ENCODE data around the gene SRRM2. TPM values are rescaled to one million over a fixed set of nuclear protein-coding genes. Genes with fewer than 3 reads are reported as not detected.

The SRRM2 gene
- total RNA-seq, 1 donor from 2014 or later = 680 TPM

DNA sequence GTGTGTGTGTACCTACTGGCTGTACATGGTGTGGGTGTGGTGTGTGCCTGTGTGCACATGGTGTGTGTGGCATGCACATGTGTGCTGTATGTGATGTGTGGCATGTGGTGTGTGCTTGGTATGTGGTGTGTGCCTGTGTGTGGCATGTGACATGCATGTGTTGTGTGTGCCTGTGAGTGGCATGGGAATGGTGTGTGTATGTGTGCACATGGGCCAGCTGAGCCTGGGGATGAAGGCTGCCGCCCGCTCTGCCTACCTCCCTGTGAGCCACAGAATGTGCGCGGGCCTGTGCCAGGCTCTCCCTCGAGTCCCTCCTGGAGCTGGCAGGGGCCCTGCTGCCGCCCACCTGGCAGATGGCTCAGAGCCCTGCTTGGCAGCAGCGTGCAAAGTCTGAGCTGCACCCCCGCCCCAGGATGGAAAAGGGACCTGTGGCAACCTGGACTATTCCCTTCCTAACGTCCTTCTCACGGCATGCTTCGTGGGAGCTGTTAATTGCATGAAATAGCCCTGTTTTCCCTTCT lies 41.7 kb upstream of the SRRM2 start:
- no peak overlapping the region for H3K4me3 Mint-ChIP-seq
- H3K27ac Mint-ChIP-seq = no peak overlapping the region
- H3K27me3 Mint-ChIP-seq = peaks cover 3% of the 10 kb centered on the region
- H3K9me3 Mint-ChIP-seq = no peaks in the 10 kb centered on the region
- intact Hi-C loops (cut with micrococcal nuclease) = no loop called here
- peaks cover 5% of the 10 kb centered on the region for H3K4me1 Mint-ChIP-seq
- peaks cover 18% of the 10 kb centered on the region for H3K36me3 Mint-ChIP-seq (ENCODE audit: low read depth)
- no peak for DNase-seq

DNA sequence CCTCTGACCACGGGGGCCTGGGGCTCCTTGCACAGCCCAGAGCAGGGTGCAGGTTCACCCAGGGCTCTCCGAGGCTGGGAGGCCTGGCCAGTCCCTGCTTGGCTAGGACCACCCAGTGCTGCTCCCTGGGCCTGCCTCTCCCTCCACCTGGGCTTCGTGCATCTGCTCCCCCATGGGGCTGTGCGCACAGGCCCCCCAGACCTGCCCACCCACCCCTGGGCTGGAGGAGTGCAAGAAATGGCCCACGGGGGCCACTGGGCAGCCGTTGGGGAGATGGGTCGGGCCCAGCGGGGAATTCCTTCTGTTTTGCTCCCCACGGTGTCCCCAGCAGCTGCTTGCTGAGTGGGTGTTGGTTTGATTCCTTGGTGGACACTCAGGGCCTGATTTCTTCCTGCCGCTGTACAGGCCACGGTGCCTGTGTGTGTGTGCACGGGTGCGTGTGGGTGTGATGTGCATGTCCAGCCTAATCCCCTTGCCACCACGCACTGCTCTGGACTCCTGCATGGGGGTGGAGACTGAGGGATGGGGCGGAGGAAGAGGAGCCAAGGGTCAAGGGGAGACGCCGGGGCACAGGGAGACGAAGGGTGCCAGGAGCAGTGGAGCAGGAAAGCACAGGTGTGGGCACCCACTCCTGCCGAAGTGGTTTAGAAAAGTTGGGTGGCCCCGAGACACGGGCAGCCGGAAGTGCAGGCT lies 40.9 kb upstream of the SRRM2 start:
- no peaks in the 10 kb centered on the region for H3K9me3 Mint-ChIP-seq
- H3K27ac Mint-ChIP-seq = no peak overlapping the region
- intact Hi-C loops (cut with micrococcal nuclease) = no loop called here
- peaks cover 7% of the 10 kb centered on the region for H3K4me1 Mint-ChIP-seq
- peaks cover 16% of the 10 kb centered on the region for H3K36me3 Mint-ChIP-seq (ENCODE audit: low read depth)
- H3K4me3 Mint-ChIP-seq = no peak overlapping the region
- peaks cover 3% of the 10 kb centered on the region for H3K27me3 Mint-ChIP-seq
- no peak for DNase-seq

- intact Hi-C loops (cut with micrococcal nuclease) = no loop called here
Observed at GRCh38 chr16:2712063-2712441, 40.4 kb upstream of the SRRM2 start.

GRCh38 chr16:2712546-2712945 lies 39.9 kb upstream of the SRRM2 start:
- no peak overlapping the region for H3K4me3 Mint-ChIP-seq
- H3K4me1 Mint-ChIP-seq = peaks cover 7% of the 10 kb centered on the region
- no peak for DNase-seq
- H3K36me3 Mint-ChIP-seq (ENCODE audit: low read depth) = peaks cover 13% of the 10 kb centered on the region
- H3K27ac Mint-ChIP-seq = no peak overlapping the region
- no peaks in the 10 kb centered on the region for H3K9me3 Mint-ChIP-seq
- peaks cover 3% of the 10 kb centered on the region for H3K27me3 Mint-ChIP-seq
- intact Hi-C loops (cut with micrococcal nuclease) = no loop called here

More at GRCh38 chr16:2712063-2712441, 40.4 kb upstream of the SRRM2 start:
- Mint-ChIP-seq H3K27me3 (peaks cover 3% of the 10 kb centered on the region), H3K4me3 (no peak overlapping the region), H3K4me1 (peaks cover 7% of the 10 kb centered on the region), H3K9me3 (no peaks in the 10 kb centered on the region), H3K27ac (no peak overlapping the region), H3K36me3 (ENCODE audit: low read depth) (peaks cover 16% of the 10 kb centered on the region)
- DNase-seq = no peak

DNA sequence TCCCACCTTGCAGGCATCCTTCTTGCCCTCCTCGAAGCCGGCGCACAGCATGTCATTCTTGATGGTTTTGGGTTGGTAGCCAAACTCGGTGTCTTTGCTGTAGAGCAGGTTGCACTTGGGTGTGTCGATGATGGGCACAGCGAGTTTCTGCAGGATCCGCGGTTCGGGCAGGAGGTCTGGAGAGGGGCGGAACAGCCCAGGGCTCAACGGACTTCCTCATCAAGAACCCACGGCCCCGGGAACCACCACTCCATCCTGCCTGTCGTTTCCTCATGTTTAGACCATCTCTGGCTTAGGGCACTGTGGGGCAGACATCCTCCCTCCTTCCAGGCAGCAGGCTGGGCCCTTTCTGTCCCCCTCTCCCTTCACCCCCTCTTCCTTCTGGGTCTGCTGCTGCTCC lies 38.9 kb upstream of the SRRM2 start:
- peaks cover 3% of the 10 kb centered on the region for H3K27me3 Mint-ChIP-seq

DNA sequence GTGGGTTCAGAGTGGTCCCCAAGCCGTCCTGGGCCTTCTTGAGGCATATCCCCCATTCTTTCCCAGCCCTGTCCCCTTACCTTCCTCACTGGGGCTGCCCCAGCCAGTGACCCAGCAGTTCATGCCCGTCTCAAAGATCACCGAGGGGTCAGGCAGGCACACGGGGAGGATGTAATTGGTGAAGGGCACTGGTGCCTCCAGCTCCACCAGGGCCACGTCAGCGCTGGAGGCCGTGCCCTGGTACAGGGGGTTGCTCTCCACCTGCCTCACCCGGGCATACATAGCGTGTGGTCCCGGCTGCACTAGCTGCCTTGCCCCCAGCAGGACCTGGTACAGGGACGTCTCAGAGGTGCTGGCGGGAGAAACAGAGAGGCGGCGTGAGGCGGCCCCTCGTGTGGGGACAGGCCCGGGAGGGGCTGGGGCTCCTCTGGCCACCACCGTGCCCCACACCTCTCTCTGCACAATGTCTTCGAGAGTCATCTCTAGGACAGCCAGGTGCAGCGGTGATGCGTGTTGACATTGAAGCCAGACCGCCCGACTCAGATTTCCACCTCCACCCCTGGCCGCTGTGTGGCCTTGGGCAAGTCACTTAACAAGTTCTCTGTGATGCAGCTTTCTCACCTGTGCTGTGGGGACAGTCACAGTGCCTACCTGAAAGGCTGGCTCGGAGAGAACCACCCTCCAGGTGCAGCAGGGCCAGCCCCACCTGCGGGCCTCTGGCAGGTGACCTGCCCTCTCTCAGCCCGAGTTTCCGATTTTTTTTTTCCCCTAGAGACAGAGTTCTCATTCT lies 38.3 kb upstream of the SRRM2 start:
- H3K4me3 Mint-ChIP-seq = no peak overlapping the region
- no peak overlapping the region for H3K27ac Mint-ChIP-seq
- H3K4me1 Mint-ChIP-seq = peaks cover 7% of the 10 kb centered on the region
- H3K9me3 Mint-ChIP-seq = no peaks in the 10 kb centered on the region
- H3K27me3 Mint-ChIP-seq = peaks cover 3% of the 10 kb centered on the region
- peaks cover 5% of the 10 kb centered on the region for H3K36me3 Mint-ChIP-seq (ENCODE audit: low read depth)
- intact Hi-C loops (cut with micrococcal nuclease) = no loop called here
- no peak for DNase-seq

More for the DNA sequence above, 38.9 kb upstream of the SRRM2 start:
- no peak overlapping the region for H3K4me3 Mint-ChIP-seq
- no peaks in the 10 kb centered on the region for H3K9me3 Mint-ChIP-seq
- intact Hi-C loops (cut with micrococcal nuclease) = no loop called here
- no peak overlapping the region for H3K27ac Mint-ChIP-seq
- peaks cover 7% of the 10 kb centered on the region for H3K4me1 Mint-ChIP-seq
- H3K36me3 Mint-ChIP-seq (ENCODE audit: low read depth) = peaks cover 5% of the 10 kb centered on the region
- DNase-seq = no peak

- no peaks in the 10 kb centered on the region for H3K9me3 Mint-ChIP-seq
- H3K27ac Mint-ChIP-seq = no peak overlapping the region
- H3K27me3 Mint-ChIP-seq = peaks cover 3% of the 10 kb centered on the region
- H3K36me3 Mint-ChIP-seq (ENCODE audit: low read depth) = peaks cover 5% of the 10 kb centered on the region
- intact Hi-C loops (cut with micrococcal nuclease) = no loop called here
- peaks cover 7% of the 10 kb centered on the region for H3K4me1 Mint-ChIP-seq
- peak overlapping the region; percentile 37 for H3K4me3 Mint-ChIP-seq
- no peak for DNase-seq
Observed at GRCh38 chr16:2715064-2715463, 37.4 kb upstream of the SRRM2 start.

- no peak overlapping the region for H3K27ac Mint-ChIP-seq
- peaks cover 7% of the 10 kb centered on the region for H3K4me1 Mint-ChIP-seq
- intact Hi-C loops (cut with micrococcal nuclease) = no loop called here
- peaks cover 3% of the 10 kb centered on the region for H3K27me3 Mint-ChIP-seq
- H3K4me3 Mint-ChIP-seq = peak overlapping the region; percentile 59
- H3K36me3 Mint-ChIP-seq (ENCODE audit: low read depth) = peaks cover 2% of the 10 kb centered on the region
- DNase-seq = peak; percentile 97
- H3K9me3 Mint-ChIP-seq = no peaks in the 10 kb centered on the region
Observed at GRCh38 chr16:2715519-2715918, 36.9 kb upstream of the SRRM2 start.

DNA sequence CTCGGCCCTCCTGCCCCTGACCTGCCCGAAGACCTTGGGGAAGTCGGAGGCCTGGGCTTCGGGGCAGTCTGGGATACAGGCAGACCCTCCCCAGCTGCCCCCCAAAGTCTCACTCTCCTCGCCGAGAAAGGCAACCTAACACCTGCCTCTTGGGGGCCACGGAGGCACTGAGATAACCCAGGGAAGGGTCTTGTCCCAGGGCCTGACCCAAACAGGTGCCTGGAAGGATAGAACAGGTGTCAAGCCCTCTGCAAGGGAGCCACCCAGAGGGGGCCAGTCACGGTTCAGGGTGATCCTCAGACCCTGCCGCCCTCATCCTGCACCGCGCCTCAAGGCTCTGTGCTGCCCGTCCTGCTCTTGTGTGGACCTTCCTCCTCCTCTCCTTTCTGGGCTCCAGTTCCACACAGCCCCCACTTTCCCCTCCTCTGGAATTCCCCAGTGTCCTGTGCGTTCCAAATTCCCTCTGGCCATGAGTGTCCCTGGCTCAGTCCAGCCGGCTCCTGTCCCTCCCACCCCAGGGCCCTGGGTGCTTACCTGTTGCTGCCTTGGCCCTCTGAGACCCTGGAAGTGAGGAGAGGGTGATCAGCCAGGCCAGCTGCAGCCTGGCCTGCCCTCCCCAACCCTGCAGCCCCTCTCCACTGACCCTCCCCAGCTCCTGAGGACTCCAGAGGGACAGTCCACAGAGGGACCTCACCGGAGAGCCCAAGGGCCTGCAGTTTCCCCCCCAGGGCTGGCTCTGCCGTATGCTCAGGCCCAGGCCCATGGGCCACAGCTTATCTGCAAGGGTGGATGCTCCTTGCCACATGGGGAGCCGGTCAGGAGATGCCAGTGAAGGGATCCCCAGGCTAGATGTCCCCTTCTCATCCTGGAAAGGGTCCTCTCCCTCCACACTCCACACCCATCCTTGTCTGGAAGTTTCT lies 36.2 kb upstream of the SRRM2 start:
- DNase-seq = no peak
- no peaks in the 10 kb centered on the region for H3K36me3 Mint-ChIP-seq (ENCODE audit: low read depth)
- peak overlapping the region; percentile 24 for H3K27ac Mint-ChIP-seq
- peaks cover 7% of the 10 kb centered on the region for H3K4me1 Mint-ChIP-seq
- no peaks in the 10 kb centered on the region for H3K9me3 Mint-ChIP-seq
- intact Hi-C loops (cut with micrococcal nuclease) = no loop called here
- peaks cover 3% of the 10 kb centered on the region for H3K27me3 Mint-ChIP-seq
- peak overlapping the region; percentile 59 for H3K4me3 Mint-ChIP-seq

DNA sequence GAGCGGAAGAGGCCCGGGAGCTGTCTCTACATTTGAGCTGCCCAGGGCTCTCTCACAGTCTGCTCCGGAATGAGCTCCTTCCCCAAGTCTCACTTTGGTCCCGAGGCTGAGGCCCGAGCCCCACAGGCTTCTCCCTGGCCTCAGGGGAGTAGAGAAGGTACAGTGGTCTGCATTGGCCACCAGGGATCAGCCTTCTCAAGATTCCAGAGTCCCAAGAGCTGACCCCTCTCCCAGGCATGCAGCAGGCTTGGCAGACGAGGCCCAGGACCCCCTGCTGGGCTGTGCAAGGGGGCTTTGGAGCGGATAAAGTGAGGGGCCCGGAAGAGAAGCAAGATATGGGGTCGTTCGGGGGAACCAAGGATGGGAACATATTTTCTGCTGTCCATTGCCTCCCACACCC lies 35.5 kb upstream of the SRRM2 start:
- H3K36me3 Mint-ChIP-seq (ENCODE audit: low read depth) = no peaks in the 10 kb centered on the region
- H3K27ac Mint-ChIP-seq = no peak overlapping the region
- DNase-seq = no peak
- intact Hi-C loops (cut with micrococcal nuclease) = no loop called here
- H3K27me3 Mint-ChIP-seq = peaks cover 3% of the 10 kb centered on the region
- no peak overlapping the region for H3K4me3 Mint-ChIP-seq
- no peaks in the 10 kb centered on the region for H3K9me3 Mint-ChIP-seq
- H3K4me1 Mint-ChIP-seq = peaks cover 7% of the 10 kb centered on the region

DNA sequence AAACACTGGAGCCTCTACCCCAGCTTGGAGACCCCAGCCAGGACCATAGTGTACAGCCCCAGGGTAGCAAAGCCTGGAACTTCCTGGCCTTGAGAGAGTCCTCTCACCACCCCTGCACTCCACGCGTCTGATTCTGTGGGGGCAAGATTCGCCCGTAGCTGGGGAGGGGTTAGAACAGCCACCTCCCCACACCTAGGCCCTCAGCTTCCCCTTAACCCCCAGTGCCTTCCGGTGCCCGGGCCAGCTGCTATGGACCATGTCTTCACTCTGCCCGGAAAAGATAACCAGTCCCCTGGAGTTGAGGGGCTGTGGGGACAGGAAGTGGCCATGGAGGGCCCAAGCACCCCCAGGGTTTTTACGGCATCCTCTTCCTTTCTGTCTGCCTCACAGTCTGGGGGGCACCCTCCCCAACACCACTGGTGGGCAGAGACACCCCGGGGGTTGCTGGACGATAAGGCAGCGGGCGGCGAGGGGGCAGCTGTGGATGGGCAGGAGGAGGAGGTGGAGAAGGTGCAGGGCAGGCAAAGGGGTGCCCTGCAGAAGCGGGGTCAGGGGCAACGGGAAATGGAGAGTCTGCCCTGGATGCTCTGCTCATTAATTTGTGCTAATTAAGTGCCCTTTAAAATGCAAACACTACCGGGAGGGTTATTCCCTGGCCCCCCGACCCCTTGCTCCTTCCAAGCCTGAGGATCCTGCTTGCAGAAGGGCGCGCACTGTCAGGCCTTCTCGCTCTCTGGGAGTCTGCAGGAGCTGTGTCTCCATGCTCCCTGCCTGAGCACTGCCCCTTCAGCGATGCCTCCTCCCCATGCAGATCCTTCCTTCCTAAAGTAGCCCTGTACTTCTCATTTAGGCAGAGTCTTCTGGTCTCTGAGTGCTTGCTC lies 34.8 kb upstream of the SRRM2 start:
- Mint-ChIP-seq H3K4me3 (no peak overlapping the region), H3K36me3 (ENCODE audit: low read depth) (no peaks in the 10 kb centered on the region), H3K9me3 (no peaks in the 10 kb centered on the region), H3K27me3 (peaks cover 3% of the 10 kb centered on the region), H3K4me1 (peaks cover 8% of the 10 kb centered on the region), H3K27ac (no peak overlapping the region)
- intact Hi-C loops (cut with micrococcal nuclease) = no loop called here
- no peak for DNase-seq

GRCh38 chr16:2719328-2720063 lies 32.9 kb upstream of the SRRM2 start:
- intact Hi-C loops (cut with micrococcal nuclease) = loop anchor here (2.0 kb wide), 1 partner anchor 37 kb away; the partner anchor contains the start of gene KCTD5
- Mint-ChIP-seq H3K27me3 (peaks cover 7% of the 10 kb centered on the region), H3K4me1 (peaks cover 8% of the 10 kb centered on the region), H3K4me3 (peak overlapping the region; percentile 86), H3K36me3 (ENCODE audit: low read depth) (no peaks in the 10 kb centered on the region), H3K27ac (no peak overlapping the region), H3K9me3 (no peaks in the 10 kb centered on the region)
- DNase-seq = no peak

Data from activated CD4-positive, alpha-beta T cell treated with anti-CD3 and anti-CD28 coated beads, Interleukin-2, amount 10 ng/mL, durations not matched to agents 24 days and 14 days (primary cell).